Gastroesophageal sphincter (tissue), 3 donors: ENCODE measurements around the gene ANKFY1.

Source experiments
- POLR2AphosphoS5 ChIP-seq: sonication (generic); formaldehyde crosslinking; IDR thresholded peaks from one replicate; pipeline ENCODE4 v1.6.1; 2017; ENCODE audit warnings: antibody characterized with exemption
- TF ChIP-seq, protein P1 (sequence below), 4 experiments: fragments of 200-600 bp in 2 of 4; fragments of 450-650 bp in 2 of 4; sonication (generic) in 1 of 4; IDR thresholded peaks; one replicate each; pipeline ENCODE4 v1.5.1; 2017 to 2019; ENCODE audit warnings: antibody characterized with exemption in 4 of 4, mild to moderate bottlenecking in 2 of 4, moderate library complexity in 2 of 4

GRCh38 chr17:4295686-4296085 lies 31.9 kb upstream of the ANKFY1 start:
- TF ChIP-seq, protein P1, sequence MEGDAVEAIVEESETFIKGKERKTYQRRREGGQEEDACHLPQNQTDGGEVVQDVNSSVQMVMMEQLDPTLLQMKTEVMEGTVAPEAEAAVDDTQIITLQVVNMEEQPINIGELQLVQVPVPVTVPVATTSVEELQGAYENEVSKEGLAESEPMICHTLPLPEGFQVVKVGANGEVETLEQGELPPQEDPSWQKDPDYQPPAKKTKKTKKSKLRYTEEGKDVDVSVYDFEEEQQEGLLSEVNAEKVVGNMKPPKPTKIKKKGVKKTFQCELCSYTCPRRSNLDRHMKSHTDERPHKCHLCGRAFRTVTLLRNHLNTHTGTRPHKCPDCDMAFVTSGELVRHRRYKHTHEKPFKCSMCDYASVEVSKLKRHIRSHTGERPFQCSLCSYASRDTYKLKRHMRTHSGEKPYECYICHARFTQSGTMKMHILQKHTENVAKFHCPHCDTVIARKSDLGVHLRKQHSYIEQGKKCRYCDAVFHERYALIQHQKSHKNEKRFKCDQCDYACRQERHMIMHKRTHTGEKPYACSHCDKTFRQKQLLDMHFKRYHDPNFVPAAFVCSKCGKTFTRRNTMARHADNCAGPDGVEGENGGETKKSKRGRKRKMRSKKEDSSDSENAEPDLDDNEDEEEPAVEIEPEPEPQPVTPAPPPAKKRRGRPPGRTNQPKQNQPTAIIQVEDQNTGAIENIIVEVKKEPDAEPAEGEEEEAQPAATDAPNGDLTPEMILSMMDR (IDR thresholded peaks at IDR 0.05) = no peak
- no peak for TF ChIP-seq POLR2AphosphoS5
